Measurements from ENCODE around the gene FAF1.

FAF1 gene

DNA sequence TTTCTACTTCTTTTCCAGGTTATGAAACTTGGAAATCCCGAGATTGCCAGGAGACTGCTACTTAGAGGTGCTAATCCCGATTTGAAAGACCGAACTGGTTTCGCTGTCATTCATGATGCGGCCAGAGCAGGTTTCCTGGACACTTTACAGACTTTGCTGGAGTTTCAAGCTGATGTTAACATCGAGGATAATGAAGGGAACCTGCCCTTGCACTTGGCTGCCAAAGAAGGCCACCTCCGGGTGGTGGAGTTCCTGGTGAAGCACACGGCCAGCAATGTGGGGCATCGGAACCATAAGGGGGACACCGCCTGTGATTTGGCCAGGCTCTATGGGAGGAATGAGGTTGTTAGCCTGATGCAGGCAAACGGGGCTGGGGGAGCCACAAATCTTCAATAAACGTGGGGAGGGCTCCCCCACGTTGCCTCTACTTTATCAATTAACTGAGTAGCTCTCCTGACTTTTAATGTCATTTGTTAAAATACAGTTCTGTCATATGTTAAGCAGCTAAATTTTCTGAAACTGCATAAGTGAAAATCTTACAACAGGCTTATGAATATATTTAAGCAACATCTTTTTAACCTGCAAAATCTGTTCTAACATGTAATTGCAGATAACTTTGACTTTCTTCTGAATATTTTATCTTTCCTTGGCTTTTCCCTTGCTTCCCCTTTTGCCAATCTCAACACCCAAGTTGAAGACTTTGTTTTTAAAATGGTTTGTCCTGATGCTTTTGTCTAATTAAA, 14.0 kb upstream of the FAF1 start:
- TF ChIP-seq, protein P1, sequence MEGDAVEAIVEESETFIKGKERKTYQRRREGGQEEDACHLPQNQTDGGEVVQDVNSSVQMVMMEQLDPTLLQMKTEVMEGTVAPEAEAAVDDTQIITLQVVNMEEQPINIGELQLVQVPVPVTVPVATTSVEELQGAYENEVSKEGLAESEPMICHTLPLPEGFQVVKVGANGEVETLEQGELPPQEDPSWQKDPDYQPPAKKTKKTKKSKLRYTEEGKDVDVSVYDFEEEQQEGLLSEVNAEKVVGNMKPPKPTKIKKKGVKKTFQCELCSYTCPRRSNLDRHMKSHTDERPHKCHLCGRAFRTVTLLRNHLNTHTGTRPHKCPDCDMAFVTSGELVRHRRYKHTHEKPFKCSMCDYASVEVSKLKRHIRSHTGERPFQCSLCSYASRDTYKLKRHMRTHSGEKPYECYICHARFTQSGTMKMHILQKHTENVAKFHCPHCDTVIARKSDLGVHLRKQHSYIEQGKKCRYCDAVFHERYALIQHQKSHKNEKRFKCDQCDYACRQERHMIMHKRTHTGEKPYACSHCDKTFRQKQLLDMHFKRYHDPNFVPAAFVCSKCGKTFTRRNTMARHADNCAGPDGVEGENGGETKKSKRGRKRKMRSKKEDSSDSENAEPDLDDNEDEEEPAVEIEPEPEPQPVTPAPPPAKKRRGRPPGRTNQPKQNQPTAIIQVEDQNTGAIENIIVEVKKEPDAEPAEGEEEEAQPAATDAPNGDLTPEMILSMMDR (IDR thresholded peaks at IDR 0.05) = no peak
- Histone ChIP-seq H3K4me3 (peak overlapping the region; percentile 89), H3K27ac (peak overlapping the region; percentile 44 to 98)
- DNase-seq (ENCODE audit: low spot score) = no peak

DNA sequence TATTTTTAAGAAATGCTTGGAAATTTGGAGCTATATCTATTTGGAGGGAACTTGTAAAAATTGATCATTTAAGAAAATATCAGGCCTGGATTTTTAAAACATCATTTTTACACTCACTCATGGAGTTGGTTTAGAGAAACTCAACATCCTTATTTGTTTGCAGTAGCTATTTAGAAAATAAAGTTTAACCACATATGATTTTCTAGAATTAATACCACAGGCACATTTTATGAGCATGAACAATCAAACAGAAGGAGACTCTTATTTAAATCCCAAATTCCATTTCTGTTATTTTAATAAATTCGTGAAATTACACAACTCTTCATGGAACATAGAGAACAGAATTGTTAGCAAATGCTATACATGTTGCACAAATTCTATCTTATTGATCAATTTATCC, 13.2 kb upstream of the FAF1 start:
- H3K4me3 ChIP-seq = peak overlapping the region; percentile 89
- DNase-seq (ENCODE audit: low spot score) = no peak
- H3K27ac ChIP-seq = peak overlapping the region; percentile 44 to 98
- TF ChIP-seq, protein P1 (IDR thresholded peaks at IDR 0.05) = no peak

DNA sequence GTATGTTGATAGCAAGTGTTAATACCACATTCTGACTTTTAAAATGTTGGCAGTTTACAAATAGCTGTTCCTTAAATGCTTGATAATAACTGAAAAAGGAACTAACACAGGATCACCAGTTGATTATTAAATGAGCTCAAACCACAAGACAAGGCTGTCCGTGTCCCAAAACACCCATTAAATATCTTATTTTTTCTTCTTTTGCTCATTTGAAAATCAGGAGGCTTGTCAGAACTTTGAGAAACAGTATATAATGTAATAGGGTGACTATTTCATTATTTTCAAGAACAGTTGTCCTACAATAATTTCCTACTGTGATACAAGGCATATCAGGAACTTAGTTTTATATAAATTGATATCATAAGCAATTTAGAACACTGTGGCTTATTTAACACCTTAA, 12.7 kb upstream of the FAF1 start:
- TF ChIP-seq, protein P1 (IDR thresholded peaks at IDR 0.05) = no peak
- Histone ChIP-seq H3K27ac (peak overlapping the region; percentile 44 to 98), H3K4me3 (peak overlapping the region; percentile 89)
- DNase-seq (ENCODE audit: low spot score) = no peak

GRCh38 chr1:50971748-50972305, 11.8 kb upstream of the FAF1 start:
- peak overlapping the region; percentile 89 for H3K4me3 ChIP-seq

GRCh38 chr1:50970931-50971582, 11.0 kb upstream of the FAF1 start:
- H3K27ac ChIP-seq = peak overlapping the region; percentile 98 to 99
- DNase-seq (ENCODE audit: low spot score) = no peak
- H3K4me3 ChIP-seq = peak overlapping the region; percentile 89
- TF ChIP-seq, protein P1 (IDR thresholded peaks at IDR 0.05) = no peak

More at GRCh38 chr1:50971748-50972305, 11.8 kb upstream of the FAF1 start:
- DNase-seq (ENCODE audit: low spot score) = no peak
- H3K27ac ChIP-seq = peak overlapping the region; percentile 4 to 98
- TF ChIP-seq, protein P1 (IDR thresholded peaks at IDR 0.05) = no peak

- DNase-seq (ENCODE audit: low spot score) = no peak
- Histone ChIP-seq H3K27ac (peak overlapping the region; percentile 98 to 99), H3K4me3 (peak overlapping the region; percentile 89)
- TF ChIP-seq, protein P1 (IDR thresholded peaks at IDR 0.05) = no peak
Measured at GRCh38 chr1:50970509-50970887, 10.4 kb upstream of the FAF1 start.

All from coronary artery (tissue), 2 donors.